H1 (cell line): ENCODE results near the gene PITPNC1. TPM values are rescaled to one million over a fixed set of nuclear protein-coding genes. Genes with fewer than 3 reads are reported as not detected.
"Not testable (repeated sequence)": the region's sequence is repeated elsewhere in the genome, so short reads cannot be mapped to it uniquely, and the experiment has no call there.

Experiments used
- CTCF ChIA-PET: fragments of 300-600 bp; sonication (Branson Sonifier 250); formaldehyde crosslinking; loops from one replicate; lab custom pipeline; 2021; ENCODE audit not compliant: partially characterized antibody; lab: Charles Lee
- POLR2A ChIA-PET: fragments of 300-600 bp; sonication (Branson Sonifier 250); formaldehyde crosslinking; loops from one replicate; lab custom pipeline; 2021; ENCODE audit warnings: inconsistent platforms; ENCODE audit not compliant: partially characterized antibody; lab: Charles Lee
- DNase-seq, 2 experiments: peaks; one replicate each; pipeline versions ENCODE4 v3.0.0 to v3.0.0-alpha.2; 2010 to 2022; ENCODE audit warnings: low spot score in 2 of 2, low read depth in 1 of 2, mixed read lengths in 1 of 2
- FAIRE-seq: peaks from 2 replicates; lab custom pipeline; 2011; peaks lifted over from hg19 to GRCh38; lab: Jason Lieb, UNC
- H2AFZ ChIP-seq: 2 replicates; pipeline ENCODE4 v1.8.1; 2012; ENCODE audit warnings: low read length, inconsistent platforms
- H2AK5ac ChIP-seq: 2 replicates; pipeline ENCODE4 v1.6.1; 2013; ENCODE audit warnings: low read depth, low read length
- H2BK120ac ChIP-seq: replicated peaks from 2 replicates; pipeline ENCODE3; 2013; ENCODE audit warnings: low read depth, low read length, inconsistent platforms
- H2BK12ac ChIP-seq: 2 replicates; pipeline ENCODE4 v1.6.1; 2013; ENCODE audit warnings: low read depth, low read length
- H2BK15ac ChIP-seq: 2 replicates; pipeline ENCODE4 v1.6.1; 2013; ENCODE audit warnings: low read length
- H2BK20ac ChIP-seq: 2 replicates; pipeline ENCODE4 v1.6.1; 2013; ENCODE audit warnings: low read length
- H2BK5ac ChIP-seq: 2 replicates; pipeline ENCODE4 v1.6.1; 2013; ENCODE audit warnings: low read depth, low read length
- H3K14ac ChIP-seq: 2 replicates; pipeline ENCODE4 v1.6.1; 2013; ENCODE audit warnings: inconsistent platforms; ENCODE audit not compliant: insufficient read length
- H3K18ac ChIP-seq: 2 replicates; pipeline ENCODE4 v1.6.1; 2013; ENCODE audit warnings: low read length; ENCODE audit errors: extremely low read depth
- H3K23ac ChIP-seq: 2 replicates; pipeline ENCODE4 v1.6.1; 2013; ENCODE audit warnings: inconsistent platforms; ENCODE audit not compliant: insufficient read length
- H3K23me2 ChIP-seq: 2 replicates; pipeline ENCODE4 v1.6.1; 2013; ENCODE audit warnings: low read depth, low read length
- H3K27ac ChIP-seq: 2 replicates; pipeline ENCODE4 v1.6.1; 2011; ENCODE audit warnings: low read depth, low read length, inconsistent platforms
- H3K27me3 ChIP-seq, 4 experiments: replicated peaks in 1 of 4; 1 replicate in 1 of 4; 2 replicates in 3 of 4; pipeline versions ENCODE4 v1.6.1 to v1.8.1; 2011 to 2013; ENCODE audit warnings: low read length in 3 of 4, mild to moderate bottlenecking in 3 of 4, inconsistent platforms in 2 of 4, mixed read lengths in 2 of 4, moderate library complexity in 1 of 4; ENCODE audit not compliant: control insufficient read depth in 3 of 4, insufficient read depth in 3 of 4; ENCODE audit errors: extremely low read depth in 1 of 4
- H3K36me3 ChIP-seq, 4 experiments: 2 replicates each; pipeline versions ENCODE4 v1.6.1 to v1.8.1; 2011 to 2013; ENCODE audit warnings: mild to moderate bottlenecking in 4 of 4, low read length in 3 of 4, moderate library complexity in 2 of 4, control low read depth in 1 of 4, inconsistent platforms in 1 of 4; ENCODE audit not compliant: insufficient read depth in 4 of 4, control insufficient read depth in 2 of 4
- H3K4ac ChIP-seq: replicated peaks from 2 replicates; pipeline ENCODE3; 2013; ENCODE audit warnings: low read length, low read depth, mixed read lengths, inconsistent platforms; ENCODE audit not compliant: insufficient read length
- H3K4me1 ChIP-seq, 4 experiments: replicated peaks in 1 of 4; 1 replicate in 1 of 4; 2 replicates in 3 of 4; pipeline versions ENCODE4 v1.6.1 to v1.8.1; 2011 to 2013; ENCODE audit warnings: low read length in 3 of 4, inconsistent platforms in 2 of 4, mixed read lengths in 1 of 4; ENCODE audit not compliant: insufficient read depth in 4 of 4, control insufficient read depth in 3 of 4
- H3K4me2 ChIP-seq, 2 experiments: 2 replicates each; pipeline versions ENCODE4 v1.6.1 to v1.8.1; 2011 to 2013; ENCODE audit warnings: low read depth in 2 of 2, low read length in 2 of 2, control low read depth in 1 of 2, inconsistent platforms in 1 of 2, mild to moderate bottlenecking in 1 of 2; ENCODE audit not compliant: insufficient read depth in 1 of 2
- H3K4me3 ChIP-seq, 4 experiments: fragments of 200-600, 300-600 bp in 1 of 4; sonication (generic), shearing (Covaris generic), sonication (Bioruptor Twin) in 1 of 4; 2 replicates each; pipeline versions ENCODE4 v1.5.1 to v1.8.1; 2011 to 2016; ENCODE audit warnings: low read length in 4 of 4, low read depth in 3 of 4, control low read depth in 2 of 4, inconsistent platforms in 2 of 4, mild to moderate bottlenecking in 2 of 4, mixed read lengths in 1 of 4, moderate library complexity in 1 of 4; ENCODE audit not compliant: insufficient read depth in 2 of 4; ENCODE audit errors: extremely low read depth in 1 of 4
- H3K56ac ChIP-seq: replicated peaks from 2 replicates; pipeline ENCODE3; 2013; ENCODE audit warnings: low read depth, mild to moderate bottlenecking, mixed read lengths, low read length, inconsistent platforms; ENCODE audit not compliant: insufficient read length
- H3K79me1 ChIP-seq: 2 replicates; pipeline ENCODE4 v1.6.1; 2013; ENCODE audit warnings: low read depth, low read length, control low read depth
- H3K79me2 ChIP-seq, 2 experiments: 2 replicates each; pipeline versions ENCODE4 v1.6.1 to v1.8.1; 2012 to 2013; ENCODE audit warnings: low read length in 2 of 2, mild to moderate bottlenecking in 2 of 2, inconsistent platforms in 1 of 2; ENCODE audit not compliant: insufficient read depth in 2 of 2, control insufficient read depth in 1 of 2
- H3K9ac ChIP-seq, 4 experiments: replicated peaks in 1 of 4; 1 replicate in 1 of 4; 2 replicates in 3 of 4; pipeline versions ENCODE4 v1.6.1 to v1.8.1; 2011 to 2013; ENCODE audit warnings: low read depth in 3 of 4, low read length in 3 of 4, control low read depth in 2 of 4, mild to moderate bottlenecking in 2 of 4, moderate library complexity in 2 of 4, inconsistent platforms in 1 of 4; ENCODE audit errors: extremely low read depth in 1 of 4
- H3K9me3 ChIP-seq, 2 experiments: 2 replicates each; pipeline versions ENCODE4 v1.6.1 to v1.8.1; 2012 to 2013; ENCODE audit warnings: mild to moderate bottlenecking in 2 of 2, moderate library complexity in 2 of 2, control low read depth in 1 of 2, inconsistent platforms in 1 of 2, low read depth in 1 of 2, low read length in 1 of 2, mixed read lengths in 1 of 2; ENCODE audit not compliant: insufficient read depth in 2 of 2
- H4K20me1 ChIP-seq, 2 experiments: replicated peaks in 1 of 2; 2 replicates each; pipeline versions ENCODE3 to v1.8.1; 2011 to 2013; ENCODE audit warnings: inconsistent platforms in 2 of 2, low read length in 2 of 2, mild to moderate bottlenecking in 1 of 2; ENCODE audit not compliant: insufficient read depth in 2 of 2, control insufficient read depth in 1 of 2
- H4K5ac ChIP-seq: 2 replicates; pipeline ENCODE4 v1.6.1; 2013; ENCODE audit warnings: low read length, low read depth, mixed read lengths, inconsistent platforms; ENCODE audit not compliant: insufficient read length
- H4K8ac ChIP-seq: 2 replicates; pipeline ENCODE4 v1.8.0; 2013; ENCODE audit warnings: mild to moderate bottlenecking, moderate library complexity, low read length, inconsistent platforms; ENCODE audit not compliant: insufficient read depth; ENCODE audit errors: extremely low read depth
- H4K91ac ChIP-seq: replicated peaks from 2 replicates; pipeline ENCODE3; 2013; ENCODE audit warnings: low read length, mixed read lengths, inconsistent platforms; ENCODE audit not compliant: insufficient read length
- WGBS, 2 experiments: shearing (Covaris generic) in 1 of 2; methylation state at CpG; one replicate each; pipeline versions ENCODE4 v1.1.6 to v1.1.7; 2013 to 2015; ENCODE audit warnings: low lambda C conversion rate in 2 of 2, mixed read lengths in 2 of 2, inconsistent platforms in 1 of 2, low coverage in 1 of 2, missing lambda C conversion rate in 1 of 2; ENCODE audit not compliant: insufficient replicate concordance in 2 of 2, insufficient coverage in 1 of 2, insufficient read length in 1 of 2; ENCODE audit errors: extremely low coverage in 1 of 2, missing lambda C conversion rate in 1 of 2; 5-methylcytosine and 5-hydroxymethylcytosine counted together
- polyA plus RNA-seq, 7 experiments: library from polyadenylated mRNA; depleted of rRNA in 3 of 7; stranded (reverse) in 5 of 7; unstranded in 2 of 7; fragments of >200 nt in 5 of 7; fragments of 200-250 nt in 2 of 7; gene quantifications; 1 replicate in 5 of 7; 2 replicates in 1 of 7; 4 replicates in 1 of 7; pipeline versions ENCODE4 v1.2.1 to v1.2.3, GENCODE V29; 2011 to 2013; ENCODE audit warnings: missing spikeins in 2 of 7, mixed read lengths in 2 of 7
- total RNA-seq: library from RNA; stranded (reverse); fragmentation: NEBNext Ultra II Directional; extraction: Animal tissue kit (Norgen Biotek cat#: 25700); gene quantifications from 2 replicates; pipeline ENCODE4 v1.2.1, GENCODE V29; 2021

PITPNC1 gene
- total and polyA plus RNA-seq, 2 of the 8 experiments (the other 6 are each of a cell fraction or from before 2014, with no cell fraction given): 17.6 to 54.7 TPM

DNA sequence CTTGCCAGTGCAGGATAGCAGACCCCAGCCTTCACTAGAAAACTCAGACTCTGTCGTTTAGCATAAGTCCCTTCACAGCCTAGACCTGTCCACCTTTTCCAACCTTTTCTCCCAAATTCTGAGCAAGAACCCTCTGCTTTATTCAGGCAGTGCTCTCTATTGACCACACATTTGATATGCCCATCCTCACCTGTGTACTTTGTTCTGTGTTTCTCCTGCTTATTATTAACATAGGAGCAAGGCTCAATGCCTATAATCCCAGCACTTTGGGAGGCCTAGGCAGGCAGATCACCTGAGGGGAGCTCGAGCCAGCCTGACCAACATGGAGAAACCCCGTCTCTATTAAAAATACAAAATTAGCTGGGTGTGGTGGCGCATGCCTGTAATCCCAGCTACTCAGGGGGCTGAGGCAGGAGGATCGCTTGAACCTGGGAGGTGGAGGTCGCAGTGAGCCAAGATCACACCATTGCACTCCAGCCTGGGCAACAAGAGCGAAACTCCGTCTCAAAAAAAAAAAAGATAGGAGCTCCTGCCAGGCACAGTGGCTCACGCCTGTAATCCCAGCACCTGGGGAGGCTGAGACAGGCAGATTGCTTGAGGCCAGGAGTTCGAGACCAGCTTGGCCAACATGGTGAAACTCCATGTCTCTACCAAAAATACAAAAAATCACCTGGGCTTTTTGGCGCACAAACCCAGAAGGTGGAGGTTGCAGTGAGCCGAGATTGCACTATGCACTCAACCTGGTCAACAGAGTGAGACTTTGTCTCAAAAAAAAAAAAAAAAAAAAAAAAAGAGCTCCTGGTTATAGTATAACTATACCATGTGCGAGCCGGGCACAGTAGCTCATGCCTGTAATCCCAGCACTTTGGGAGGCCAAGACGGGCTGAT is 350.3 kb downstream of the PITPNC1 start:
- H3K79me1 ChIP-seq, H3K79me2 ChIP-seq, H2BK120ac ChIP-seq, FAIRE-seq, H3K4ac ChIP-seq, H2BK12ac ChIP-seq, H4K20me1 ChIP-seq, H2AK5ac ChIP-seq, H3K4me1 ChIP-seq, H4K8ac ChIP-seq, H3K23me2 ChIP-seq, H3K9me3 ChIP-seq, H3K56ac ChIP-seq, H4K5ac ChIP-seq, H2AFZ ChIP-seq, H3K4me2 ChIP-seq, H2BK5ac ChIP-seq, H3K4me3 ChIP-seq, H3K27ac ChIP-seq, H3K18ac ChIP-seq, H4K91ac ChIP-seq, H3K27me3 ChIP-seq, H3K23ac ChIP-seq, H3K14ac ChIP-seq, H2BK20ac ChIP-seq, H3K9ac ChIP-seq, H2BK15ac ChIP-seq: not testable (repeated sequence)
- ChIA-PET CTCF (interaction anchor here (0.7 to 1.1 kb wide), 2 partner anchors 55 to 398 kb away, joined by 3 read pairs; no protein-coding TSS in a partner anchor), POLR2A (interaction anchor here (1.0 to 2.1 kb wide), 4 partner anchors 9 to 17 kb away, joined by 3 to 12 read pairs (median 7); partner anchors contain the start of gene NOL11)
- H3K36me3 ChIP-seq: peaks cover 28 to 95% (median 64%) of the 10 kb centered on the region in 4 experiments
- peak in 1 of 2 experiments; percentile 31 for DNase-seq
- 93% methylated on average over 13 of the region's 15 CpGs; no CpG with 5 or more reads in 1 of the 2 experiments for WGBS, 2 experiments
